Measurements from ENCODE around the gene CD7.
A peak's percentile ranks its signal among the peaks of the same experiment; 100 is the strongest.

The CD7 gene

GRCh38 chr17:82351713-82352488, 34.5 kb upstream of the CD7 start (continued):
- 0 out of 2 replicates have a peak, but pooled peaks have one; percentile 26 for TF ChIP-seq ZNF394 (tag by site-specific recombination; IDR thresholded peaks at IDR 0.05; ENCODE audit: borderline replicate concordance)
- TF ChIP-seq ZNF610 (tag by site-specific recombination; IDR thresholded peaks at IDR 0.05; ENCODE audit: borderline replicate concordance) = 0 out of 2 replicates have a peak, but pooled peaks have one; percentile 28
- no peak for TF ChIP-seq ZNF521 (tag by site-specific recombination; IDR thresholded peaks at IDR 0.05)
- TF ChIP-seq ZBTB49 (tag by site-specific recombination; IDR thresholded peaks at IDR 0.05; ENCODE audit: low read depth) = no peak
- TF ChIP-seq ZNF555 (tag by site-specific recombination; conservative IDR thresholded peaks at IDR 0.05) = no peak
- TF ChIP-seq ZNF645 (tag by site-specific recombination; IDR thresholded peaks at IDR 0.05) = no peak
- TF ChIP-seq ZNF791 (tag by site-specific recombination; IDR thresholded peaks at IDR 0.05) = no peak
- TF ChIP-seq ZNF549 (tag by site-specific recombination; IDR thresholded peaks at IDR 0.05) = no peak
- TF ChIP-seq PBX3 (CRISPR knock-in tag; IDR thresholded peaks at IDR 0.05) = no peak
- TF ChIP-seq YY2 (tag by site-specific recombination; IDR thresholded peaks at IDR 0.05) = no peak
- TF ChIP-seq ZNF174 (tag by site-specific recombination; IDR thresholded peaks at IDR 0.05) = no peak

- H3K4me1 ChIP-seq (ENCODE audit: control insufficient read depth, insufficient read depth, low read length) = no peaks in the 10 kb centered on the region
- ChIA-PET POLR2A (no interaction called here), CTCF (interaction anchor here (0.6 to 3.2 kb wide), 32 partner anchors 8 to 841 kb away, joined by 3 to 15 read pairs (median 4); partner anchors contain the start of gene HEXD)
Observed at GRCh38 chr17:82351254-82351712, 33.9 kb upstream of the CD7 start.

GRCh38 chr17:82350182-82351030, 33.0 kb upstream of the CD7 start:
- Histone ChIP-seq H3K4me1 (ENCODE audit: control insufficient read depth, insufficient read depth, low read length) (no peaks in the 10 kb centered on the region), H3K27ac (ENCODE audit: extremely low read depth, low read depth, low read length) (no peak overlapping the region), H3K4me3 (ENCODE audit: low read depth, low read length) (no peak overlapping the region), H3K9me3 (ENCODE audit: control insufficient read depth, insufficient read depth, low read depth, low read length) (no peaks in the 10 kb centered on the region), H3K36me3 (ENCODE audit: control insufficient read depth in 2 of 2, insufficient read depth in 1 of 2, low read length in 2 of 2) (no peaks in the 10 kb centered on the region)
- TF ChIP-seq CTCF (tag by site-specific recombination; IDR thresholded peaks at IDR 0.05) = peak; percentile 11; the same call in 1 of the 2 replicates
- TF ChIP-seq AEBP2 (tag by site-specific recombination; IDR thresholded peaks at IDR 0.05; ENCODE audit: borderline replicate concordance) = no peak
- no peak for TF ChIP-seq ZNF48 (tag by site-specific recombination; IDR thresholded peaks at IDR 0.05)
- peak; percentile 41 for TF ChIP-seq ZNF341 (tag by site-specific recombination; IDR thresholded peaks at IDR 0.05; ENCODE audit: low read depth)
- CTCF ChIA-PET = interaction anchor here (0.5 to 3.2 kb wide), 34 partner anchors 8 to 746 kb away, joined by 3 to 15 read pairs (median 3); partner anchors contain the start of gene HEXD
- POLR2A ChIA-PET = interaction anchor here (0.6 kb wide), 1 partner anchor 20 kb away, joined by 3 read pairs; no protein-coding TSS in a partner anchor

More at GRCh38 chr17:82351254-82351712, 33.9 kb upstream of the CD7 start:
- TF ChIP-seq ZNF501 (tag by site-specific recombination; IDR thresholded peaks at IDR 0.05) = no peak
- TF ChIP-seq ZIC2 (tag by site-specific recombination; IDR thresholded peaks at IDR 0.05) = no peak
- no peak for TF ChIP-seq ZNF16 (tag by site-specific recombination; IDR thresholded peaks at IDR 0.05; ENCODE audit: low read depth)
- H3K4me3 ChIP-seq (ENCODE audit: low read depth, low read length) = no peak overlapping the region
- no peak overlapping the region for H3K27ac ChIP-seq (ENCODE audit: extremely low read depth, low read depth, low read length)
- H3K9me3 ChIP-seq (ENCODE audit: control insufficient read depth, insufficient read depth, low read depth, low read length) = no peaks in the 10 kb centered on the region
- H3K36me3 ChIP-seq (ENCODE audit: control insufficient read depth in 2 of 2, insufficient read depth in 1 of 2, low read length in 2 of 2) = no peaks in the 10 kb centered on the region

All from HEK293 (cell line).